Measurements from ENCODE around the gene CAMK1D. TPM values are rescaled to one million over a fixed set of nuclear protein-coding genes. Genes with fewer than 3 reads are reported as not detected.

Gene CAMK1D
- total and polyA plus RNA-seq, 11 donors, result 1.4 to 16.0 (median 2.5) TPM

- 87 to 92% (median 90%) methylated on average over 14 of the region's 14 CpGs for WGBS, 4 donors
- no peaks in the 10 kb centered on the region for H3K9me3 ChIP-seq
- H3K36me3 ChIP-seq, result no peaks in the 10 kb centered on the region
- H3K27ac ChIP-seq, result no peak overlapping the region
- ATAC-seq (no peak), DNase-seq (no peak)
- H3K4me3 ChIP-seq, result no peak overlapping the region
- H3K4me1 ChIP-seq, result no peaks in the 10 kb centered on the region
- H3K27me3 ChIP-seq, result no peaks in the 10 kb centered on the region
- intact Hi-C loops (cut with DNase I), result no loop called here
- no peak for TF ChIP-seq POLR2A (IDR thresholded peaks at IDR 0.05)
- TF ChIP-seq, protein P1, sequence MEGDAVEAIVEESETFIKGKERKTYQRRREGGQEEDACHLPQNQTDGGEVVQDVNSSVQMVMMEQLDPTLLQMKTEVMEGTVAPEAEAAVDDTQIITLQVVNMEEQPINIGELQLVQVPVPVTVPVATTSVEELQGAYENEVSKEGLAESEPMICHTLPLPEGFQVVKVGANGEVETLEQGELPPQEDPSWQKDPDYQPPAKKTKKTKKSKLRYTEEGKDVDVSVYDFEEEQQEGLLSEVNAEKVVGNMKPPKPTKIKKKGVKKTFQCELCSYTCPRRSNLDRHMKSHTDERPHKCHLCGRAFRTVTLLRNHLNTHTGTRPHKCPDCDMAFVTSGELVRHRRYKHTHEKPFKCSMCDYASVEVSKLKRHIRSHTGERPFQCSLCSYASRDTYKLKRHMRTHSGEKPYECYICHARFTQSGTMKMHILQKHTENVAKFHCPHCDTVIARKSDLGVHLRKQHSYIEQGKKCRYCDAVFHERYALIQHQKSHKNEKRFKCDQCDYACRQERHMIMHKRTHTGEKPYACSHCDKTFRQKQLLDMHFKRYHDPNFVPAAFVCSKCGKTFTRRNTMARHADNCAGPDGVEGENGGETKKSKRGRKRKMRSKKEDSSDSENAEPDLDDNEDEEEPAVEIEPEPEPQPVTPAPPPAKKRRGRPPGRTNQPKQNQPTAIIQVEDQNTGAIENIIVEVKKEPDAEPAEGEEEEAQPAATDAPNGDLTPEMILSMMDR (IDR thresholded peaks at IDR 0.05), result no peak
These were observed 400.6 kb downstream of the CAMK1D start for GRCh38 chr10:12749760-12750478.

- H3K27ac ChIP-seq, result no peak overlapping the region
- 74 to 81% (median 78%) methylated on average over 11 of the region's 11 CpGs for WGBS, 4 donors
- H3K4me3 ChIP-seq, result no peak overlapping the region
- no peaks in the 10 kb centered on the region for H3K27me3 ChIP-seq
- H3K4me1 ChIP-seq, result no peaks in the 10 kb centered on the region
- ATAC-seq (no peak), DNase-seq (no peak)
- TF ChIP-seq, protein P1 (IDR thresholded peaks at IDR 0.05), result no peak
- no peak for TF ChIP-seq POLR2A (IDR thresholded peaks at IDR 0.05)
- no peaks in the 10 kb centered on the region for H3K36me3 ChIP-seq
- no peaks in the 10 kb centered on the region for H3K9me3 ChIP-seq
- intact Hi-C loops (cut with DNase I), result no loop called here
These were observed 401.3 kb downstream of the CAMK1D start for GRCh38 chr10:12750526-12751201.

DNA sequence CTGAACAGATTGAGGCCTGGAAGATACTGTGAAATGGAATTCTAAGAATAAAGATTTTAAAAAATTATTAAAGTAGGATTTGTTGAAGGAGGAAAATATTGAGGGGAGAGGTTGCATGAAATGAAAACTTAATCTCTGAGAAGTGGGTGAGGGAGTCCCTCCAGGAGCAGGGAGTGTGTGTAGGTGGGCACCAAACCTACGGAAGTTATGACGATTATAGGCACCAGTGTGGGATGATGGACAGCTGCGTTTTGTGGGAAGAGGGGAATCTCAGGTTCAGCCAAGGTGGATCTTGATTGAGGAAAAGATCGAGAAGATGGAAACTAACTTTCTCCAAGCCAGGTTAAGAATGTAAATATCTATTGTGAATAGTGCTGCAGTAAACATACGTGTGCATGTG is 405.7 kb downstream of the CAMK1D start:
- intact Hi-C loops (cut with DNase I), result no loop called here
- Histone ChIP-seq H3K4me3 (no peak overlapping the region), H3K9me3 (no peaks in the 10 kb centered on the region), H3K4me1 (no peaks in the 10 kb centered on the region), H3K36me3 (no peaks in the 10 kb centered on the region), H3K27me3 (no peaks in the 10 kb centered on the region), H3K27ac (no peak overlapping the region)
- ATAC-seq (no peak), DNase-seq (no peak)
- 95 to 98% (median 96%) methylated on average over 5 of the region's 5 CpGs for WGBS, 4 donors
- TF ChIP-seq POLR2A (IDR thresholded peaks at IDR 0.05), result no peak
- TF ChIP-seq, protein P1 (IDR thresholded peaks at IDR 0.05), result no peak

DNA sequence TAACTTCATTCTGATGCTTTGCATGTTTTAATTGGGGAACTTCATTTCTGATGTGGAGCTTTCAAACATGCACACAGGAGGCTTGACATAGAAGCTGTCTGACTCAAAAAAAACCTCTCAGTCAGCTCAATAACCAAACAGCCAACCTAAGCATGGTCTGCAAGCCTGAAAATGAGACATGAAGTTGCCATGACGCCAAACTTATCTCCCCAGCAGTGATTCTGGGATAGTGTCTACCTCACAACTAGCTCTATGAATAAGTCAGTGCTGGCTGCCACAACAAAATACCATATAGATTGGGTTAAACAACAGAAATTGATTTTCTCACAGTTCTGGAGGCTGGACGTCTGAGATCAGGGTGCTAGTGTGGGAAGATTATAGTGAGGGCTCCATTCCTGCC is 408.0 kb downstream of the CAMK1D start:
- Histone ChIP-seq H3K9me3 (no peaks in the 10 kb centered on the region), H3K36me3 (peaks cover 0 to 9% (median 0%) of the 10 kb centered on the region in 9 donors), H3K27me3 (no peaks in the 10 kb centered on the region), H3K27ac (no peak overlapping the region), H3K4me1 (no peaks in the 10 kb centered on the region), H3K4me3 (no peak overlapping the region)
- TF ChIP-seq POLR2A (IDR thresholded peaks at IDR 0.05), result no peak
- TF ChIP-seq, protein P1 (IDR thresholded peaks at IDR 0.05), result no peak
- intact Hi-C loops (cut with DNase I), result no loop called here
- no peak for DNase-seq
- WGBS, 4 donors, result 75 to 92% (median 85%) methylated on average over 2 of the region's 2 CpGs
- no peak for ATAC-seq

Data from heart left ventricle (tissue), 16 donors.